ENCODE data around the gene TCEAL1. TPM values are rescaled to one million over a fixed set of nuclear protein-coding genes. Genes with fewer than 3 reads are reported as not detected.

Gene TCEAL1
- polyA plus RNA-seq, 1 experiment = 24.9 TPM

DNA sequence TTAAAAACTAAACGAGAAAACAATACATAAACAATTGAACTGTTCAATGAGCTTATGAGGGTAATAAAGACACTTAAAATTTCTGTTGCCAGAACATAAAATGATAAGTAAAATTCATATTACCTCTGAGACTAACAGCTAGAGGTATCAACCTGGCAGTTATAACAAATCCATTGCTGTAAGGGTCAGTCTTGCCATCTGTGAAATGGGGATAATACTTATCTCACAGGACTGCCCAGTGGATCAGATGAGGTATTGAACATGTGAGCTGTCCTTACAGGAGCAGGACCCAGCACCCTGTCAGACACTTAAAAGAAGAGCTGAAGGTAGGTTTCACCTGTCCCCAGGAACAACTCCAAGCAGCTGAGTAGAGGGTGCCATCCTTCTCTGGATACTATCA is 18.5 kb upstream of the TCEAL1 start:
- H3K27me3 ChIP-seq (ENCODE audit: control insufficient read depth, insufficient read depth, low read length) = no peaks in the 10 kb centered on the region
- no peaks in the 10 kb centered on the region for H3K9me3 ChIP-seq (ENCODE audit: control insufficient read depth, insufficient read depth, low read length)
- DNase-seq (ENCODE audit: low read depth, low spot score) = no peak
- TF ChIP-seq, protein P1, sequence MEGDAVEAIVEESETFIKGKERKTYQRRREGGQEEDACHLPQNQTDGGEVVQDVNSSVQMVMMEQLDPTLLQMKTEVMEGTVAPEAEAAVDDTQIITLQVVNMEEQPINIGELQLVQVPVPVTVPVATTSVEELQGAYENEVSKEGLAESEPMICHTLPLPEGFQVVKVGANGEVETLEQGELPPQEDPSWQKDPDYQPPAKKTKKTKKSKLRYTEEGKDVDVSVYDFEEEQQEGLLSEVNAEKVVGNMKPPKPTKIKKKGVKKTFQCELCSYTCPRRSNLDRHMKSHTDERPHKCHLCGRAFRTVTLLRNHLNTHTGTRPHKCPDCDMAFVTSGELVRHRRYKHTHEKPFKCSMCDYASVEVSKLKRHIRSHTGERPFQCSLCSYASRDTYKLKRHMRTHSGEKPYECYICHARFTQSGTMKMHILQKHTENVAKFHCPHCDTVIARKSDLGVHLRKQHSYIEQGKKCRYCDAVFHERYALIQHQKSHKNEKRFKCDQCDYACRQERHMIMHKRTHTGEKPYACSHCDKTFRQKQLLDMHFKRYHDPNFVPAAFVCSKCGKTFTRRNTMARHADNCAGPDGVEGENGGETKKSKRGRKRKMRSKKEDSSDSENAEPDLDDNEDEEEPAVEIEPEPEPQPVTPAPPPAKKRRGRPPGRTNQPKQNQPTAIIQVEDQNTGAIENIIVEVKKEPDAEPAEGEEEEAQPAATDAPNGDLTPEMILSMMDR (IDR thresholded peaks at IDR 0.05; ENCODE audit: low read depth, low read length) = no peak
- POLR2A ChIA-PET = no interaction called here
- CTCF ChIA-PET = no interaction called here
- no peak overlapping the region for H3K27ac ChIP-seq (ENCODE audit: low read depth, low read length)
- no peak overlapping the region for H3K4me3 ChIP-seq (ENCODE audit: low read depth, low read length)

DNA sequence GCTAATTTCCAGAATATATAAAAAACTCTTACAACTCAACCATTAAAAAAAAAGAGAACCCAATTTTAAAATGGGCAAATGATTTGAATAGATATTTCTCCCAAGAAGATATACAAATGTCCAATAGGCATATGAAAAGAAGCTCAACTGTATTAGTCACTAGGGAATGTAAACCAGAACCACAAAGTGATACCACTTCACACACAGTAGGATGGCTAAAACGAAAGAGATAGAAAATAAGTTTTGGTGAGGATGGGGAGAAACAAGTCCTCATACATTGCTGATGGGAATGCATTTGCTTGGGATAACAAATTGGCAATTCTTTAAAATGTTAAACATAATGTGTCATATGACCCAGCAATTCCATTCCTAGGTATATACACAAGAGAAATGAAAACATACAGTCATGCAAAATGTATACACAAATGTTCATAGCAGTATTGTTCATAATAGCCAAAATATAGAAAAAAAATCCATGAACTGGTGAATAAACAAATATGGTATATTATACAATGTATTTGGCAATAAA is 15.3 kb upstream of the TCEAL1 start:
- Histone ChIP-seq H3K9me3 (ENCODE audit: control insufficient read depth, insufficient read depth, low read length) (no peaks in the 10 kb centered on the region), H3K27me3 (ENCODE audit: control insufficient read depth, insufficient read depth, low read length) (no peaks in the 10 kb centered on the region), H3K27ac (ENCODE audit: low read depth, low read length) (no peak overlapping the region), H3K4me3 (ENCODE audit: low read depth, low read length) (no peak overlapping the region)
- TF ChIP-seq, protein P1 (IDR thresholded peaks at IDR 0.05; ENCODE audit: low read depth, low read length) = no peak
- POLR2A ChIA-PET = no interaction called here
- DNase-seq (ENCODE audit: low read depth, low spot score) = peak; percentile 10
- CTCF ChIA-PET = interaction anchor here (0.9 kb wide), 1 partner anchor 17 kb away, joined by 3 read pairs; no protein-coding TSS in a partner anchor

GRCh38 chrX:103614999-103615398 is 13.8 kb upstream of the TCEAL1 start:
- DNase-seq (ENCODE audit: low read depth, low spot score) = no peak
- Histone ChIP-seq H3K27ac (ENCODE audit: low read depth, low read length) (no peak overlapping the region), H3K27me3 (ENCODE audit: control insufficient read depth, insufficient read depth, low read length) (no peaks in the 10 kb centered on the region), H3K4me3 (ENCODE audit: low read depth, low read length) (no peak overlapping the region), H3K9me3 (ENCODE audit: control insufficient read depth, insufficient read depth, low read length) (no peaks in the 10 kb centered on the region)
- ChIA-PET POLR2A (no interaction called here), CTCF (interaction anchor here (0.8 to 2.2 kb wide), 2 partner anchors 15 to 50 kb away, joined by 6 to 8 read pairs; no protein-coding TSS in a partner anchor)
- TF ChIP-seq, protein P1 (IDR thresholded peaks at IDR 0.05; ENCODE audit: low read depth, low read length) = no peak

DNA sequence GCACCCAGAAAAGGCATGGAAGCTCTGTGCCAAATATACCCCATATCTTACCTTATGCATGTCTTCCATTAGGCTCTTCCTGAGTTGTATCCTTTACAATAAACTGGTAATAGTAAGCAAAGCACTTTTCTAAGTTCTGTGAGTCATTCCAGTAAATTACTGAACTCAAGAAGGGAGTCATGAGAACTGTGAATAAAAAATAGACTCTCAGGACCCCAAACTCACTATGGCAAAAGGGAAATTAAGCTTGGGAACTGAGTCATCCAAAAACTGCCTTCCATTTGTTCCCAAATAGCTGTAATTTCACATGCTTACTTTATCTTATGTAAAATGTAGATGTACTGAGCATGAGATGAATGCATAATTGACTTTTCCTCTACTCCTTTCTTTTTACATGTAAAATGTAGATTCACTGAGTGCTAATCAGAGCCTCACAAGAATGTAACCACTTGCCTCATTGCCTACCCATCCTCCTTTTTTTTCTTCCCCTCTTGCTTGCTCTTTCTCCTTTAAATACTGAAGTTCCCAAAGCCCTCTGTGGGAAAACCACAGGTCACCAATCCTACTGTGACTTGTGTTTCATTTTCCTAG is 12.9 kb upstream of the TCEAL1 start:
- no peak overlapping the region for H3K27ac ChIP-seq (ENCODE audit: low read depth, low read length)
- no peaks in the 10 kb centered on the region for H3K9me3 ChIP-seq (ENCODE audit: control insufficient read depth, insufficient read depth, low read length)
- TF ChIP-seq, protein P1 (IDR thresholded peaks at IDR 0.05; ENCODE audit: low read depth, low read length) = no peak
- H3K27me3 ChIP-seq (ENCODE audit: control insufficient read depth, insufficient read depth, low read length) = no peaks in the 10 kb centered on the region
- ChIA-PET POLR2A (no interaction called here), CTCF (interaction anchor here (0.8 to 2.2 kb wide), 2 partner anchors 14 to 49 kb away, joined by 6 to 8 read pairs; no protein-coding TSS in a partner anchor)
- DNase-seq (ENCODE audit: low read depth, low spot score) = no peak
- no peak overlapping the region for H3K4me3 ChIP-seq (ENCODE audit: low read depth, low read length)

DNA sequence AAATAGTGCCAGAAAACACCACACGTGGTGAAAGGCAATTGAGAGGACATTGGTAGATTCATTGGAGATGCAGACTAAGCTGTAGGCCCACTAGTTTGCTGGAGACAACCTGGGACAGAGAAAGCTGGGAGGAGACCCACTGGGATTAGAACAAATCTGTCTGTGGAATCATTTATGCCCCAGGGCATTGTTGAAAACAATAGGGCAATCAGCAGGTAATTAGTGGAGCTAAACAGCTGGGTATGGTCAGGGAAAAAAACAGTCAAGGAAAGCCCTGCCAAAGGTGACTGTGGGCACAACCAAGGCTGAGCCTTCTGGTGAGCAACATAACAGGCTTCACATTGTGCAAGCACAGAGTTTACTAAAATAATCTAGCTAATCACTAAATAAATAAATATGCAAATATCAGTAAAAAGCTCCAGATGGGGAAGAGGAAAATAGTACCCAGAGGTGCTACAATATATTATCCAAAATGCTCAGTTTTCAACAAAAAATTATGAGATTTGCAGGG is 12.0 kb upstream of the TCEAL1 start:
- POLR2A ChIA-PET = no interaction called here
- DNase-seq (ENCODE audit: low read depth, low spot score) = no peak
- CTCF ChIA-PET = interaction anchor here (1.8 kb wide), 1 partner anchor 13 kb away, joined by 12 read pairs; no protein-coding TSS in a partner anchor
- Histone ChIP-seq H3K27me3 (ENCODE audit: control insufficient read depth, insufficient read depth, low read length) (no peaks in the 10 kb centered on the region), H3K9me3 (ENCODE audit: control insufficient read depth, insufficient read depth, low read length) (no peaks in the 10 kb centered on the region), H3K4me3 (ENCODE audit: low read depth, low read length) (no peak overlapping the region), H3K27ac (ENCODE audit: low read depth, low read length) (no peak overlapping the region)
- TF ChIP-seq, protein P1 (IDR thresholded peaks at IDR 0.05; ENCODE audit: low read depth, low read length) = no peak
